ENCODE measurements around the gene NME5. TPM values are rescaled to one million over a fixed set of nuclear protein-coding genes. Genes with fewer than 3 reads are reported as not detected.
"Not testable (repeated sequence)": the region's sequence is repeated elsewhere in the genome, so short reads cannot be mapped to it uniquely, and the experiment has no call there.

Gene NME5
- total RNA-seq, 1 donor from 2014 or later, result 17.0 TPM

DNA sequence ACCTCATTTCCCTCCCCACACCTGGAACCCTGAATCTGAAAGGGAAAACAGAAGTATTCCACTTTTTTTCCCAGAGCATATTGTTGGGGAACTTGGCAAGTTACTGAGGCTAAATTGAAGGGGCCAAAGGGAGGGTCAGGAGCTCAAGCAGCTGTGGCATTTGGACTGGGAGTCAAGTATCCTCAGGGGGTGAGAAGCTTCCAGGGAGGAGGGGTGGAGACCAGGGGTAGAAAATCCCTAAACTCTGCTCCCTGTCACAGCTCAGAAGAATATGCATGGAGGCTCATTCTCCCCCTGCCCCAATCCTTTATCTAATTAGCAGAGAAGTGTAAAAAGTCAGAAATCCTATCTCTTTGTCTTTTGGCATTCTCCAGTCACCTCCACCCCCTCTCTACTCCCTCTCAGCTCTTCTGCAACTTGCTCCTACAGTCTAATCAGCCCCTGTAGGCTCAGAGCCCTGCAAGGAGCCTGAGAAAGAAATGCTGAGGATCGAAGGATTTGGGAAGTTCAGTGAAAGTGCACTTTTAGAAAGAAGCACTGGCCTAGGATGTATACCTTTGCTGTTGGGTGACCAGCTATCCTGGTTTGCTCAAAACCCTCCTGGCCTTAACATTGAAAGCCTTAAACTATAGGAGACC is 61.1 kb downstream of the NME5 start:
- no peak for DNase-seq (ENCODE audit: low spot score)

DNA sequence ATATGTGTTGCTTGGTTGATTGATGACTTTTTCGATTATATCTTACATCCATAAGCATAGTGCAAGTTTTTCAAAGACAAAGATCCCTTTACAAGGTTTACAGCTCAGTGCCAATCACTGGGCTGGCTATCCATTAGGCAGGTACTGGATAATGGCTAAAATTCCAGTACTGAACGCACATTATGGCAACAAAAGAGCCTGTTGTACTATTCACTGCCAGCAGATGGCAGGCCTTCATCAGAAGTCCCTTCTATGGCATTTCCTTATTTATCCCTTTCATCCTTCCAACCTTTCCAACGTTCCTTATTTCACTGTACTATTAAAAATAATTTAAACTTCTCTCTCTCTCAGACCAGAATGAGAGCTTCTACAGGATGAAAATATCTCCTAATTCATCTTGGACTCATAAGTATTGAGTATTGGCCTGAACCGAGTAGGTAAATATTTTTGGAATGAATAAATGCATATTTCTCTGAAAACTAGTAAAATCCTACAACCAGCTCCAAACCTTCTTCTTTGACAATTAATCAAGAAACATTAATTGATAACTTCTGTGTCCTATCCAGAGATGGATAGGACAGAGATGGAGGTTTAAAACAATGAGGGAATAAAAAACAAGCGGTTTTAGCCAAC is 62.0 kb downstream of the NME5 start:
- peak; percentile 64 for DNase-seq (ENCODE audit: low spot score)

DNA sequence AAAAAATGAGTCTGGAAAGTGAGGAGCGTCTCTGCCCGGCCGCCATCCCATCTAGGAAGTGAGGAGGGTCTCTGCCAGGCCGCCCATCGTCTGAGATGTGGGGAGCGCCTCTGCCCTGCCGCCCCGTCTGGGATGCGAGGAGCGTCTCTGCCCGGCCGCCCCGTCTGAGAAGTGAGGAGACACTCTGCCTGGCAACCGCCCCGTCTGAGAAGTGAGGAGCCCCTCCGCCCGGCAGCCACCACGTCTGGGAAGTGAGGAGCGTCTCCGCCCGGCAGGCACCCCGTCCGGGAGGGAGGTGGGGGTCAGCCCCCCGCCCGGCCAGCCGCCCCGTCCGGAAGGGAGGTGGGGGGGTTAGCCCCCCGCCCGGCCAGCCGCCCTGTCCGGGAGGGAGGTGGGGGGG is 69.2 kb downstream of the NME5 start:
- DNase-seq (ENCODE audit: low spot score), result not testable (repeated sequence)

DNA sequence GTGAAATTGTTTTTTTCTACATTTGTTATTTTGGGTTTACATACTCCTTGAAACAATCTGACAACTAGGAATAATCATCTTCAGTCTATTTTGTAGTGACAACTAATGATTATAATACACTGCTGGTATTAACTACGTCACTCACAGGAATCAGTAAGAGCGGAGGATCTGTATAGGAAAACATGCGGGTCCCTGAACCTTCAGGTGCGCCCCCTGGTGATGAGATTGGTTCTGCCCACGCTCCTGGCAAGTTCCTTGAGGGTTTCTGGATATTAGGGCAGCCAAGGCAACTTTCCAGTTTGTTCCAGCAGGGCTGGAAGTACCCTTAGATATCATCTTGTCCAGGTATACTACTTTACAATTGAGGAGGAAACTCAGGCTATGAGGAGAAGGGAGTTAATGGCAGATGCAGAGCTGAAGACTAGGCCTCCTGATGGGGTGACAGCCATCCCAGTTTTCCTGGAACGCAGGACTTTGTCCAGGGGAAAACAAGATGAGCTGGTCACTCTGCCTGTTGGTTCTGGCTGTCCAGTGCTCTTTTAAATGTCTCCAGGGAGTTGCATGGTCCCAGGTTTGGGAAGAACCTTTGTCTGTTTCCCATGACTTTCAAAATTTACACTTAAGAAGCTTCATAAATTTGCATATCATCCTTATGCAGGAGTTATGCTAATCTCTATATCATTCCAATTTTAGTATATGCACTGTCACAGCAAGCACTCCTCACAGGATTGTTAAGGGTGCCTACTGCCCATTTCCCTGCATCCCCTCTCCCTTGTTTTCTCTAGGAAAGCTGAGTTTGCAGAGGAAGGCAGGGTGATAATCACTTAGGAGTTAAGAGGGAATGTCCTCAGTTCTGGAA is 70.3 kb downstream of the NME5 start:
- DNase-seq (ENCODE audit: low spot score), result peak; percentile 75

DNA sequence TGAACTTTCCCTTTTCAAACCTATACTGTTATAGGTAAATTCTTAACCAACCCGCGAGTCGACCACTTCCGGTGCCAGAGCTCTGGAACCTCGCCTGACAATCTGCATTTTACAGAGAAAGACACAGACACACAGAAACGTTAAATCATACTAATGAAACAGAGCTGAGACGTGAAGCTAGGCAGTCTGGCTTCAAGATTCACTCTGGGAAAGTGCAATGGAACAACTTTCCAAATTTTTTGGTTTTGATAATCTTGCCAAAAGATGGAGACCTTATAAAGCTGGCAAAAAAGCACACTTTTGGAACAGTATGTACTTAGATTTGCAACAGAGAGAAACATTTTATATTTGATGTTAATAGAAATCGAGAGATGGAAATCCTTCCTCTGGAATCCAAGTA is 71.3 kb downstream of the NME5 start:
- DNase-seq (ENCODE audit: low spot score), result no peak

Other genes with a start within 250 kb of the NME5 start
- gene PKD2L2, start 250.0 kb downstream of the NME5 start, total RNA-seq, result not detected
- gene FAM13B, start 106.3 kb downstream of the NME5 start, total RNA-seq, result 35.7 TPM
- gene WNT8A, start 55.4 kb downstream of the NME5 start, total RNA-seq, result not detected
- gene BRD8, start 39.2 kb upstream of the NME5 start, total RNA-seq, result 55.7 TPM
- gene KIF20A, start 39.7 kb upstream of the NME5 start, total RNA-seq, result 1.5 TPM
- gene CDC23, start 73.9 kb upstream of the NME5 start, total RNA-seq, result 21.8 TPM
- gene GFRA3, start 135.2 kb upstream of the NME5 start, total RNA-seq, result 2.2 TPM
- 0.37 TPM for gene CDC25C, start 192.4 kb upstream of the NME5 start, total RNA-seq
- 29.2 TPM for gene FAM53C, start 198.8 kb upstream of the NME5 start, total RNA-seq
- gene KDM3B, start 213.3 kb upstream of the NME5 start, total RNA-seq, result 65.8 TPM